A549 (cell line): ENCODE data around the gene ERMN.

Experiments
- CHD2 ChIP-seq: fragments of 150-350 bp; IDR thresholded peaks from 2 replicates; pipeline ENCODE4 v1.6.1; 2014; ENCODE audit warnings: low read length; ENCODE audit not compliant: partially characterized antibody
- KDM1A ChIP-seq: fragments of 200-600 bp; sonication (generic); IDR thresholded peaks from 2 replicates; pipeline ENCODE4 v1.6.1; 2016; ENCODE audit warnings: low read depth, mild to moderate bottlenecking
- KDM5A ChIP-seq: fragments of 200-600 bp; sonication (generic); IDR thresholded peaks from 2 replicates; pipeline ENCODE4 v1.6.1; 2016; ENCODE audit warnings: antibody characterized with exemption, mild to moderate bottlenecking

DNA sequence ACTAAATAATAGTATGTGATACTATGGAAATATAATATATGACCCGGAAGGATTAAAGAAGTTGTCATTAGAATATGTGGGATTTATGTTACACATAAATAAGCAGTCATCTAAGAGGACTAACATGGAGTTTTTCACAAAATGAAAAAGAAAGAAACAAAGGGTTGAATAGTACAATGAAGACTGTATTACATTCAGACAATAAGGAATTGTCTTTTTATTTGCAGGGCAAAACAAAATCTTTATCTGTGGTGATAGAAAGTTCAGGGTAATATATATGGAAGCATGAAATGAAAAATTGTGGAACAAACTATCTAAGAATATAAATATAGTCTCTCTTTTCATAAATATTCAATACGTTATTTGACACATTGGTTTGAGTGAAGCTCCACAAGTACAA lies 5.8 kb downstream of the ERMN start:
- no peak for TF ChIP-seq KDM5A
- no peak for TF ChIP-seq CHD2
- no peak for TF ChIP-seq KDM1A
